GM13976 (cell line): ENCODE data around the gene LRFN5.

ENCODE experiments used
- DNase-seq: peaks from one replicate; pipeline ENCODE4 v3.0.0; 2012; ENCODE audit warnings: low spot score
- in situ Hi-C: fragments of 300-500 bp; cut with MboI; formaldehyde crosslinking; loops from one replicate; pipeline ENCODE4 v1.12.0; 2022; ENCODE audit warnings: low sequenced_read_pairs, mixed read lengths, inconsistent platforms; ENCODE audit not compliant: unreplicated experiment
- TF ChIP-seq, protein P1 (sequence below): IDR thresholded peaks from 2 replicates; pipeline ENCODE4 v1.5.1; 2012; ENCODE audit warnings: borderline replicate concordance, mild to moderate bottlenecking; ENCODE audit not compliant: insufficient read depth; ENCODE audit errors: extremely low read depth, missing control alignments, control extremely low read depth

The LRFN5 gene

DNA sequence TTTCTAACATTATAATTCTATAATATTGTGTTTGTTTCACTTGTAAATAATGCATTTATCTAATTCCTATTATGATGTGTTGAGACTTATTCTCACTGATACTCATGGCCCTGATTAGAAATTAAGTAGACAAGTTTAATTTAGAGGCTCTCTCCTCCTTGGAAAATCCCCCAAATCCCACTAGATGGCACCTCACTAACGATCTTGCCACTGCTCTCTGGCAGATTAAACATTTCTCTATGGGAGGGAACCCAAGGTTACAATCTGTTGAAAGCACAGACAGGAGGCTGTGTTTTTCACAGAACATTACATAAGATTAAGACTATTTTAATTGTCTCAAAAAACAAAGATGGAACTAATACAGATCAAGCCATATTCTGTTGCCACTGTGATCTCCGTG is 318.7 kb downstream of the LRFN5 start:
- TF ChIP-seq, protein P1, sequence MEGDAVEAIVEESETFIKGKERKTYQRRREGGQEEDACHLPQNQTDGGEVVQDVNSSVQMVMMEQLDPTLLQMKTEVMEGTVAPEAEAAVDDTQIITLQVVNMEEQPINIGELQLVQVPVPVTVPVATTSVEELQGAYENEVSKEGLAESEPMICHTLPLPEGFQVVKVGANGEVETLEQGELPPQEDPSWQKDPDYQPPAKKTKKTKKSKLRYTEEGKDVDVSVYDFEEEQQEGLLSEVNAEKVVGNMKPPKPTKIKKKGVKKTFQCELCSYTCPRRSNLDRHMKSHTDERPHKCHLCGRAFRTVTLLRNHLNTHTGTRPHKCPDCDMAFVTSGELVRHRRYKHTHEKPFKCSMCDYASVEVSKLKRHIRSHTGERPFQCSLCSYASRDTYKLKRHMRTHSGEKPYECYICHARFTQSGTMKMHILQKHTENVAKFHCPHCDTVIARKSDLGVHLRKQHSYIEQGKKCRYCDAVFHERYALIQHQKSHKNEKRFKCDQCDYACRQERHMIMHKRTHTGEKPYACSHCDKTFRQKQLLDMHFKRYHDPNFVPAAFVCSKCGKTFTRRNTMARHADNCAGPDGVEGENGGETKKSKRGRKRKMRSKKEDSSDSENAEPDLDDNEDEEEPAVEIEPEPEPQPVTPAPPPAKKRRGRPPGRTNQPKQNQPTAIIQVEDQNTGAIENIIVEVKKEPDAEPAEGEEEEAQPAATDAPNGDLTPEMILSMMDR = no peak
- DNase-seq = no peak
- in situ Hi-C loops = no loop called here

DNA sequence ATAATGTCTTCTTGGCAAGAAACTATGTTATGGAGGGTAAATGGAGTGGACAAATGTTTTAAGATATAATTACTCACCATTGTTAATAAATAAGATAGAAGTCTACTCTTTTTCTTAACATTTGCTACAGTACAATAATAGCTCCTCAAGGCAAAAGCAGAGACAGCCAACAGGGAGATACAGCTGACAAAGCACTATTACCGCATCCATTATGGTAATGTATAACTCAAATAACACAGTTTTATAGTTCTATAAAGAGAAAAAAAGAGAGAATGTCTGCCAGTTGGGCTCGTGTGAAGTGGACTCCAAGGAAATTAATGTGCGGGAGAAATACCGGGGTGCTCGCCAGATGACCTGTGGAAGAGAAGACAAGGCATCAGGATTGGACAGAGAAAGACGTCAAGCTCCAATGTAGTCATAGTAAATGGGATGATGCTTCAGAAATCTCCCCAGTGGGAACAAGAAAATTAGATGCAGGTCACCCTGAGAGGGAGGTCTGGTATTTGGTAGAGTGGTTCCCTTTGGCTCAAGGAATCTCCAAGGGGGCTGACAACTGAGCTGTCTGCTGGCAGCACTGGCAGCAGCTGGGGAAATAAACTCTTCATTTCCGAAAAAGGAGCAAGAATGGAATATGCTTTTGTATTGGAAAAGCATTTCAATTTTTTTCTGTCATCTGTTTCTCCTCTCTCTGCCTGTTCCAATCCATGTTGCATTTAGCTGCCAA is 343.9 kb downstream of the LRFN5 start:
- in situ Hi-C loops = no loop called here
- no peak for DNase-seq
- TF ChIP-seq, protein P1 = no peak
